ENCODE results near the gene SPRYD3.
"Not testable (repeated sequence)": the region's sequence is repeated elsewhere in the genome, so short reads cannot be mapped to it uniquely, and the experiment has no call there.

SPRYD3 gene

GRCh38 chr12:53031616-53032015 is 47.6 kb downstream of the SPRYD3 start:
- in situ Hi-C loops (cut with HindIII; ENCODE audit: low sequenced_read_pairs), result no loop called here

DNA sequence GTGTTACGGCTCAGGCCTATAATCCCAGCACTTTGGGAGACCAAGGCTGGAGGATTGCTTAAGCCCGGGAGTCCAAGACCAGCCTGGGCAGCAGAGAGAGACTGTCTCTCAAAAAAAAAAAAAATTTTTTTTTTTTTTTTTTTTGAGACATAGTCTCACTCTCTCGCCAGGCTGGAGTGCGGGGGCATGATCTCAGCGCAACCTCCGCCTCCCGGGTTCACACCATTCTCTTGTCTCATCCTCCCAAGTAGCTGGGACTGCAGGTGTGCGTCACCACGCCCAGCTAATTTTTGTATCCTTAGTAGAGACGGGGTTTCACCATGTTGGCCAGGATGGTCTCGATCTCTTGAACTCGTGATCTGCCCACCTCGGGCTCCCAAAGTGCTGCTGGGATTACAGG is 52.2 kb downstream of the SPRYD3 start:
- in situ Hi-C loops (cut with HindIII; ENCODE audit: low sequenced_read_pairs), result not testable (repeated sequence)

GRCh38 chr12:53025250-53025649 is 53.9 kb downstream of the SPRYD3 start:
- in situ Hi-C loops (cut with HindIII; ENCODE audit: low sequenced_read_pairs), result no loop called here

DNA sequence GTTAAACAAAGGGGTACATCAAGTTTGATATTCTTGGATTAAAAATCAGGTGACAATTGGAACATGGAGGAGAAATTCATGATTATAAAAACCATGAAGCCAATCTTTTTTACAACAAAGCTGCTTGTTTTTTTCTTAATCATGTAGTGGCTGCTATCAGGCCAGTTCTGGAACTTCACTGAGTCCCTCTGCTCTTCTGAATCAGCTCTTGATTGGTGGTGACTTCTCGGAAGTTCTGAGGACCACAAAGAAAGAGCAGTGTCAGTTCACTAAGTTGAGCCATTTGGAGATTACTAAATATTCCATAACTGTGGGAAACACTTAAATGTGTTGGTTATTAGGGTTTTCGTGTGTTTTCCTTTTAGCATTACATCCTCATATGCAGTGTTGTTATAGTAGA is 64.5 kb downstream of the SPRYD3 start:
- in situ Hi-C loops (cut with HindIII; ENCODE audit: low sequenced_read_pairs), result no loop called here
